HG02642 (cell line): ENCODE measurements around the gene PPM1J.
A peak's percentile ranks its signal among the peaks of the same experiment; 100 is the strongest.

Experiments
- ATAC-seq: cut with Tn5 transposase; IDR thresholded peaks from one replicate; pipeline ENCODE4 v1.9.1; 2021; ENCODE audit warnings: mild to moderate bottlenecking; ENCODE audit not compliant: unreplicated experiment, poor library complexity

PPM1J gene

DNA sequence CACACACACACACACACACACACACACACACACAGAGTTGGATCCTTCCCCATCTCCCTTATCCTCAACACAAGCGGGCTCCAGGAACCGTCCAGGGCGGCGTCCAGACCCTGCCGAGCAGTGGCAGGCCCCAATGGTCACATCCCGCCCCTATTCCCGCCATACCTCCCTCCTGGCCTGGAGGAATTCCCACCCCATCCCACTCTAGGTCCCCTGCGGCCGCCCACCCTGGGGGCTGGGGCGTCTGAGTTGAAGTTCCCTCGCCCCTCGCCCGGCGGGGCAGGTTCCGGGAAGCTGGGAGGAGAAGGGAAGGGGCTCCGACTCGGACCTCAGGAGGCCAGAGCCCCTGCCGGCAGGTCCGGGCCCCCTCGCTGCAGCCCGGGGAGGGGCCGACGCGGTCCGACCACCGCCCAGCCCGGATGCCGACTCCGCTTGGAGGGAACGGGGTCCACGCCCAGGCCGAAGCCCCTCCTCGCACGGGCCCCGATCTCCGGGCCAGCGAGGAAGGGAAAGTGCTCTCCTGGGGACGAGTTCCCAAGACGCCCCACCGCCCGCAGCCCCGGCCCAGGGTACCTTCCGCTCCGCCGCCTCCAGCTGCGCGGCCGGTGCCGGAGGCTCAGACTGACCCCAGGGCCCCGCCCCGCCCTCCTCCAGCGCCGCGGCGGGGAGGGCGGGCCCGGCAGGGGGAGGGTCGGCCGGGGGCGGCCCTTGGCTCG, 8.5 kb downstream of the PPM1J start, which contains the start of gene RHOC:
RHOC (minus strand) TSS at position 623 of the 716 bp plus-strand sequence. CDS start 3,328 bp downstream, outside the sequence.
- ATAC-seq, result peak; percentile 76

DNA sequence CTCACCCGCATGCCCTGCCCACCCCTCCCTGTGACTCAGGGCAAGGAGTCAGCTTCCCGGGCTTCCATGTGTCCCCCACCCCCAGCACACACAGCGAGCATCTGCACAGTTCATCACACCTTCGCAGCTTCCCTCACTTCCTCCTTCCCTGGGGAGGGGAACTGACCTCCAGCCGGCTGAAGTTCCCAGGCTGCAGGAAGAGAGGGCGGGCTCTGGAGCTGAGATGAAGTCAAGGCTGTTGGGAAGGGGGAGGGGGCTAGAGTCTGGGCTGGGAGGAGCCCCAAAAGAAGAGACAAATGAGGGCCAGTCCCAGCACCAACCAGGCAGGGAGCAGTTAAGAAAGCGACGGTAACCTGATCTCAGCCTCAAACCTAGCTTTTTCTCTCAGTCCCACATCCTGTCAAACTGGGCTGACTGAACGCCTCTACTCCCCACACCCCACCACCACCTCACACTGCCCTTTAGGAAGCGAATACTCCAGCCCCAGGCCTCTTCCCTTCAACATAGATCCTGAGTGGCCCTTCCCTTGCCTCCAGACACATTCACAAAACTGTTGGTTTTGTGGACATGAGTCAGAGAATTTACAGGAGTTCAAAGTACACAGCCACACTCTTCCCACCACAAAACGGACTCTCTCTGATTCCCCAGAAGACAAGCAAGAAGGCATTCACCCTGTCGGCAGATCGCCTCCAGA, 10.1 kb downstream of the PPM1J start:
- peak; percentile 59 for ATAC-seq

DNA sequence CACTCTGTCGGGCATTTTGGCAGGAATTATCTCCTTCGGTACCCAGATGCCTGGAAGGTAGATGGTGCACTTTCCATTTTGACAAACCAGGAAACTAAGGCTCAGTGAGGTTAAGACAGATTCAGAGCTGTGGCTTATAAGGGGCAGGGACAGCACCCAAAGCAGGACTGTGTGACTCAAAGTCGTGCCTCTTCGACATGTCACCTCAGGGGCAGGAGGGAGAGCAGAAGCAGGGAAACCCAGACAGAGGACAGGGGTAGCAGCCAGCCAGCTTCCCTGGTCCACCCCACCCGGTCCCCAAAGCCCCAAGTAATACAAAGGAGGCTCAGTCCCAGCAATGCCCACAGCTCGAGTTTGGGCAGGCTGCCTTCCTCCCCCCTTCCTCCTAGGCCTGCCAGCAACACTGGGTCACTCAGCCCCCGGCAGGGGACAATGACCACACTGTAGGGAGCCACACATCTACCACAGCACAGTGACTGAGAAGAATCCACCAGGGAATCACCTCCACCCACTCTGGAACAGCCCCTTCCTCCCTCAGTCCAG, 10.7 kb downstream of the PPM1J start:
- no peak for ATAC-seq

DNA sequence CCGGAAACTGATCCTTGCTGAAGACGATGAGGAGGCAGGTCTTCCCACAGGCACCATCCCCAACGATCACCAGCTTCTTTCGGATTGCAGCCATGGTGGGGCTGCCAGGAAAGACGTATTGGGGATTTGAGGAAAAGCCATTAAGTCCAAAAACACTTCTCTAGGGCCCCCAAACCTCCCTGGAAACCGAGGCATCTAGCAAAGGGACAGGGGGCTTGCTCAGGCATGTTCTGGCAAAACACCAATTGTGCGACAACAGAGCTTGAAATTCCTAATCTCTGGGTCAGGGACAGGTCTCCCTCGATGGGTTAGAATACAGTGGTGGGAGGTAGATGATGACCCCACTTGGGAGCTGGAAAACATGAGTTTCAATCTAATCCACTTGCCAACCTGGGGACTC, 11.4 kb downstream of the PPM1J start:
- no peak for ATAC-seq

DNA sequence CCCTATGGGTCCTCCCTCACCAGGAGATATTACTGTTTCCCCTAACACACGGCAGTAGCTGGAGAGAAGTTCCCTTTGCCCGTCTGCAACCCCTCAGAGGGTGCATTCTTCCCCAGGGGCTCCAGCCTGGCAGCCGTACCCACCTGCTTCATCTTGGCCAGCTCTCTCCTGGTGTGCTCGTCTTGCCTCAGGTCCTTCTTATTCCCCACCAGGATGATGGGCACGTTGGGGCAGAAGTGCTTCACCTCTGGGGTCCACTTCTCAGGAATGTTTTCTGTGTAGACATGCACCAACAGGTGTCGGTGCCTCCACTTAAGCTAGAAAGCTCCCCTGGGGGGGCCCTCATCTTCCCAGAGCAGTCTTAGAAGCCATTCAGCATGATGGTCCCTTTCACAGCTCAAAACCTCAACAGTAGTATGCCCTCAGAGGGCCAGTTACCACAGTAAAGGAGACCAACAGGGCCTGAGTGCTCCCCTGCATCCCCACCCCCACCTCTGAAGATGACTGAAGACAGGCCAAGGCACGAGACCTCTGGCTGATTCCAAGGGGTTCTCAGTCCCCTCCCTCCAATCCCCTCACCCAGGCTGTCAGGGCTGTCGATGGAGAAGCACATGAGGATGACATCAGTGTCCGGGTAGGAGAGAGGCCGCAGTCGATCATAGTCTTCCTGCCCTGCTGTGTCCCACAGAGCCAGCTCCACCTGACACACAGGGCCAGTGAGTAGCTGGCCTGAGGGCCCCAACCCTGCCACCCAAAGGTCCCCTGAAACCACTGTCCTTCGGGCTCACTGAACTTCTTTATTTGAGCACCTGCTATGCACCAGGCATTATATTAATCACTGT, 12.5 kb downstream of the PPM1J start:
- ATAC-seq, result no peak

GRCh38 chr1:112702067-112702395, 13.1 kb downstream of the PPM1J start:
- ATAC-seq, result no peak

GRCh38 chr1:112701227-112702066, 13.7 kb downstream of the PPM1J start:
- no peak for ATAC-seq

DNA sequence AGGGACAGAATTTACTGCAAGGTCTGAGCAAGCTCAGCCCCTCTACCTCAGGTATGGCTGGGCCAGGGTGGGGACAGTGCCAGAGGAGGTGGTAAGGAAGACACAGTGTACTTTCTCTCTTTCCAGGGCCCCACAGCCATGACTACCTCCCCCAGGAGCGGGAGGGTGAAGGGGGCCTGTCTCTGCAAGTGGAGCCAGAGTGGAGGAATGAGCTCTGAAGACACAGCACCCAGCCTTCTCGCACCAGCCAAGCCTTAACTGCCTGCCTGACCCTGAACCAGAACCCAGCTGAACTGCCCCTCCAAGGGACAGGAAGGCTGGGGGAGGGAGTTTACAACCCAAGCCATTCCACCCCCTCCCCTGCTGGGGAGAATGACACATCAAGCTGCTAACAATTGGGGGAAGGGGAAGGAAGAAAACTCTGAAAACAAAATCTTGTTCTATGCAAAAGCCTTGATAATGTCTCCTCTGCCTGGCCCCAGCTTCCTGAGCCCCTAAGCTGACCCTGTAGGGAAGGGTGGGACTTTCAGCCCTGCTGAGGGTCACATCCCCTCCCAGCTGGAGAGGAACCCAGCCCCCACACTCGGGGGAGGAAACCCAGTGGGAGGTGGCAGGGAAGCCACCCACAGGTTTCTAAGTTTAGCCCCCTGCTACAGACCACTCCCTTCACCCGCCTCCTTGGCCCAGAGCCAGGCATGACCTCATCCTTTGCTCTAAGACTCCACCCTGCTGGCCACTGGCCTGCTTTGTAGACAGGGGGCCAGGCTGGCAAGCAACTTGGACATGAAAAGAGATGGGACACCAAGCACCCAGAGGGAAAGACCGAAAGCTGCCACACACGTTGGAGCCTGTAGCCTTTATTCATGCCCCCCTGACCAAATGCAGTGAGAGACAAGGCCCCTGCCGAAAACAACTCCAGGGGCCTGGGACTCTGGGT, 14.6 kb downstream of the PPM1J start:
- peak; percentile 40 for ATAC-seq

DNA sequence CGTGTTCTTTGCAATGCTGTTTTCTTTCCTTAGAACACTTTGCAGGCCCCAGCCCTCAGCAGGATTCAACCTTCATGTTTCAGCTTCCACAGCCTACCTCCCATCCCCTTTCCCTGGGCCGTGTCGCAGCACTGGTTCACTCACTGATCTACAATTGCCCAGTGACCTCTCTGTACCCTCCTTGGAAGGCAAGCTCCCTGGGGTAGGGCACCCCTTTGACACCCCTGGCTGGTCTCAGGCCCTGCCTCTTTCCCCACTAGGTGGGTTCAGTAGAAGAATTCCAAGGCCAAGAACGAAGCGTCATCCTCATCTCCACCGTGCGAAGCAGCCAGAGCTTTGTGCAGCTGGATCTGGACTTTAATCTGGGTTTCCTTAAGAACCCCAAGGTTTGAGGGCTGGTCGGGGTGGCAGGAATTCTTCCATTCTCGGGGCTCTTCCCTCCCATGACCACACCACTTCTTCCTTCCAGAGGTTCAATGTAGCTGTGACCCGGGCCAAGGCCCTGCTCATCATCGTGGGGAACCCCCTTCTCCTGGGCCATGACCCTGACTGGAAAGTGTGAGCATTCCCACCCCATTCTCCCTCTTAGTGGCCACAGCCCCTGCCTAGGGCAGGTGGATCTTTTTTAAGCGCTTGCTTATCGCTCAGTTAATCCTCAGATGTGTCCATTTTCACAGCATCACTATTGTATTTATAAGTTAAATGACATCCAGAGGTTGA, 15.5 kb downstream of the PPM1J start:
- no peak for ATAC-seq

DNA sequence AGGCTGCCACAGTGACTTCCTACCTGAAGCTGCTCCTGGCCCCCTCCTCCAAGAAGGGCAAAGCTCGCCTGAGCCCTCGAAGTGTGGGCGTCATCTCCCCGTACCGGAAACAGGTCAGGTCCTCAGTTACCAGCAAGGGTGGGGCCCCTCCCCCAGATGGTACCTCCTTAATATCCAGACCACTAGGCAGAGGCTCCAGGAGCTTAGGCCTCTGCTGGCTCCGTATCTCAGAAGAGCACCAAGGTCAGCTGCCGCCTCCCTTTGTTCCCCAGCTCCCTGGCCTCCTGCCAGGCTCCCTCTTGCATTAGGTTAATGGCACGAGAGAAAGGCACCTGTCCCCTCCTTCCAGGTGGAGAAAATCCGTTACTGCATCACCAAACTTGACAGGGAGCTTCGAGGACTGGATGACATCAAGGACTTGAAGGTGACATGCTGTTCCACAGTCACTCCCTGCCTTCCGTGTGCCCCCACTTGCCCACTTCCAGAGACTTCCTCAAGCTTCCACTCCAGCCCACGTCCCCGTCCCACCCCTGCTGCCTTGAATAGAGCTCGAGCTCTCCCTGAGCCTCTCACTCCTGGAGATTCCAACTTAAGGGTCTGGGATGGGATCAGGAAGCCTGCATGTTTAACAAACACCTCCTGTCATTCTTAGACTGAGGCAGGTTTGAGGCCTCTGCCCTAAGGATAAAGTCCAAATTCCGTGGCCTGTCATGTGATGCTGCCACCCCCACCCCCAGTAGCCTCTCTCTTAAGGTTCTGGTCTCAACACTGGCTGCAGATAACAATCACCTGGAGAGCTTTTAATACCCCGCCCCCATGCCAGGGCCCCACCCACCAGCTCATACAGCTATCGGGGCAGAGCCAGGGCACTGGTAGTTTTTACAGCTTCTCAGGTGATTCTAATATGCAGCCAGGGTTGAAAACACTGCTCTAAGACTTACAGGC, 16.5 kb downstream of the PPM1J start:
- ATAC-seq, result no peak

- no peak for ATAC-seq
Observed at GRCh38 chr1:112697781-112698201, 17.3 kb downstream of the PPM1J start.

DNA sequence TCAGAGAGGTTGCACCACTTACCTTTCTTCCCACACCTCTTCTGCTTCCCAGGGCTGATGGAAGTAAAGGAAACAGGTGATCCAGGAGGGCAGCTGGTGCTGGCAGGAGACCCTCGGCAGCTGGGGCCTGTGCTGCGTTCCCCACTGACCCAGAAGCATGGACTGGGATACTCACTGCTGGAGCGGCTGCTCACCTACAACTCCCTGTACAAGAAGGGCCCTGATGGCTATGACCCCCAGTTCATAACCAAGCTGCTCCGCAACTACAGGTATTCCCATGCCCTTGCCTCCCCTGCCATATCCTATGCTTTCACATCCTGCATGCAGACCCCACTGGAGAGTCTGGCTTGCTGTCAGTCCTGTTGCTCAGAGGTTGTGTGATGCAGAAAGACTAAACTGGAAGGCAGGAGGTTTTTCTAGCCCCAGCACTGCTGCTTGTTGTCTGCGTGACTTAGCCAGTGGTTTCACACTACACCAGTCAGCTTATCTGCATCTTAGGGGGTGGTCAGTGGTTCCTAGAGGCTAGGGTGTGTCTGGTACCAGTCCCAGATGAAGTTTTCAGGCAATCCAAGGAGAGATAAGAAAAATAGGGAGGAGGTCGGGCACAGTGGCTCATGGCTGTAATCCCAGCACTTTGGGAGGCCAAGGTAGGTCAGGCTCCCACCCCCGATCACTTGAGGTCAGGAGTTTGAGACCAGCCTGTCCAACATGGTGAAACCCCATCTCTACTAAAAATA, 18.4 kb downstream of the PPM1J start:
- no peak for ATAC-seq

GRCh38 chr1:112695276-112695675, 19.9 kb downstream of the PPM1J start:
- no peak for ATAC-seq

- no peak for ATAC-seq
Observed at GRCh38 chr1:112694363-112694929, 20.7 kb downstream of the PPM1J start.

DNA sequence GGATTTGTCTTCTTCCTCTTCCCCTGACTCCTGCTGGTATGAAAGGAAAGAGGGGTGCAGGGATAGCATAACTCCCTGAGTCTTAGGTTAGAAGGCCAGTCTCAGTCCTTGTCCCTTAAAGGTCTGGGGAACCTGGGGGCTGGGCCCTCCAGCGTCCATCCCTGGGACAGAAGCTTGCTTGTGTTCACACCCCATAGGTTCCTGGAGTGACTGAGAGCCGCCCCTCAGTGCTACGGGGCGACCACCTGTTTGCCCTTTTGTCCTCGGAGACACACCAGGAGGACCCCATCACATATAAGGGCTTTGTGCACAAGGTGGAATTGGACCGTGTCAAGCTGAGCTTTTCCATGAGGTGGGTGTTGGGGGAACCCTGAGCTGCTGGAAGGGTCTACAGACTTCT, 21.3 kb downstream of the PPM1J start:
- no peak for ATAC-seq

DNA sequence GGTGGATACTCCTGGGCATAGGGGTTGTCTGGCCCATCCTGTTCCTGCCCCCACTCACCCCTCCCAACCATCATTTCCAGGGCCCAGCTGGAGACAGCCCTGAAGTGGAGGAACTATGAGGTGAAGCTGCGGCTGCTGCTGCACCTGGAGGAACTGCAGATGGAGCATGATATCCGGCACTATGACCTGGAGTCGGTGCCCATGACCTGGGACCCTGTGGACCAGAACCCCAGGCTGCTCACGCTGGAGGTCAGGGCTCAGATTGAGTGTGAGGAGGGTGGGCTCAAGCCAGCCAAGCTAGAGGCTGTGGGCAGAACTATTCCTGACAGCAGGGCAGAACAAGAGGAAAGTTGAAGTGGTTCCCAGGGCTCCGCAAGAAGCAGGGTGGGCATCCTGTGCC, 22.5 kb downstream of the PPM1J start:
- ATAC-seq, result no peak
